Adipose tissue (tissue), 3 donors: ENCODE data around the gene HLX. TPM values are rescaled to one million over a fixed set of nuclear protein-coding genes. Genes with fewer than 3 reads are reported as not detected.

Experiments used
- H3K27ac ChIP-seq: one replicate; pipeline ENCODE4 v1.5.1; 2013; ENCODE audit warnings: low read depth, low read length
- WGBS, 3 donors: extraction: QIAGEN DNeasy Blood & Tissue Kit; methylation state at CpG; one replicate each; pipeline ENCODE4 v1.1.7; 2013; 5-methylcytosine and 5-hydroxymethylcytosine counted together
- polyA plus RNA-seq, 3 donors: library from polyadenylated mRNA; stranded (reverse); fragments of 200-250 nt; gene quantifications; one replicate each; pipeline ENCODE4 v1.2.3, GENCODE V29; 2013
- donor health status: healthy with polysubstance abuse.
- donor health status: Bipolar disorder and iron deficiency.
- donor health status: healthy.

Gene HLX
- polyA plus RNA-seq, 3 donors = 2.2 to 38.4 (median 21.1) TPM

DNA sequence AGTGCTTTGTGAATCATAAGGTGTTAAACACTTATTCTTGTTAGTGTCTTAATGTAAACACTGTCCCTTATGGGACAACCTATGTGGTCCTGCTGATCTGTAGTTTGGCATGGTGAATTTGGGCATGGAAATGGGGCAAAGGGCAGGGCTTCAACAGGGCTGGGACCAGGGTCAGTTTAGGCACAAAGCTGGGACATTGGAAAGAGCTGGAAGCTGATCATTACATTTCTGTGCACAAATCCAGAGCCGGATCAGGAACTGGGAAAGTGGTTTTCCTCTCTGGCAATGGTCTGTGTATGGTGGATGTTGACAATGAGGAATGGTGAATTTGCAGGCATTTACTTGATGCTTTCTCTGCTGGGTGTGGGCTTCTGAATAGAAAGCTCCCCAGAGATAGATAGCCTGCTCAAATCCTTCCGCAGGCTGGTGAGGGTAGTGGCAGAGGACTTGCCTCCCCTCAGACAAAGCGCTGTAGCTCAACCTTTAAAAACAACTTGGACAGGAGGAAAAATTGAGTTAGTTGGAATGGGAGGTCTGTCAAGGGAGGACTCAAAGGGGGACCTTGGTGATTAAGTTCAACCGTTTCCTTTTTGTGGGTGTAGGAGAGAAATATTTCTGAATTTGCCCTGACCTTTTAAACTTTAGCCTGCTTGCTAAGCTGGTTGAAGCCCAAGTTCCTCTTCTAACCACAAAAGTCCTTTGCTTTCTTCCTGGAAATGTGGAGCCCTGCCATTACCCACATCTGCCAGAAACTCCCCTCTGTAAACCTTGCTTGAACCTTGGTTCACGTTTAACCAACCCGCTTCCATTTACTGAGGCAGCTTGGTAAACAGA, 35.3 kb downstream of the HLX start:
- 41 to 56% (median 49%) methylated on average over 6 of the region's 6 CpGs for WGBS, 3 donors
- H3K27ac ChIP-seq = no peak overlapping the region

DNA sequence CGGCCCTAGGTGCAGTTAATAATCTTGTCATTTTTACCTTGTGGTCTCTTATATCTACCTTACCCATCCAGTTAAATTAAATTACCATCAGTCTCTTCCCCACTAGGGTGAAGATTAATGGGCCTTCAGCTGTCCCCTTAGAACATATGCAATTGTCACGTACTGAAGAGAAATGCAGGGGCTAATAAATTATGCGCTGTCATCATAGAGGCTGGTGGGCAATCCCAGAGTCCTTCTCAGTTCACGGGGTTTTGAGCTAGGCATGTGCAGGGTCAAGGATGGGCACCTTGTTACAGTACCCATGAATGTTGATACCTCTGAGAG, 35.8 kb downstream of the HLX start:
- H3K27ac ChIP-seq = no peak overlapping the region
- WGBS, 3 donors = 61 to 73% (median 63%) methylated on average over 4 of the region's 4 CpGs

DNA sequence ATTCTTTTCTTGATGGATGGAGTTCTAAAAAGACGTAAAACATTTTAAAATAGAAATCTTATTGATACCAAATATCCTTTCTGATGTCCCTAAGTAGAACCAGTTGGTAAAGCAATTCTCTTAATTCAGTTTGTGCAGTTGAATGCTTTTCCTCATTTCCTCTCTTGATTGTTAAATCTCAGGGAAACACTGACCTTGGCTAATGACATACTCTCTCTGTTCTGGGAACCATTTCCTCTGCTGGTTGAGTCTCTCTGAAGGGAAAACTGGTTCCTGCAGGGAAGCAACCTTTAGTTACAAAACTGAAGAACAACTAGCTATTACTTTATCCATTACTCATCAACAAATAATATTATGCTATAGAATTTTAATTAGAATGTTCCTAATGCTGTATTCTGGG, 36.7 kb downstream of the HLX start:
- H3K27ac ChIP-seq = no peak overlapping the region
- 66 to 78% (median 69%) methylated on average over 1 of the region's 1 CpG for WGBS, 3 donors

DNA sequence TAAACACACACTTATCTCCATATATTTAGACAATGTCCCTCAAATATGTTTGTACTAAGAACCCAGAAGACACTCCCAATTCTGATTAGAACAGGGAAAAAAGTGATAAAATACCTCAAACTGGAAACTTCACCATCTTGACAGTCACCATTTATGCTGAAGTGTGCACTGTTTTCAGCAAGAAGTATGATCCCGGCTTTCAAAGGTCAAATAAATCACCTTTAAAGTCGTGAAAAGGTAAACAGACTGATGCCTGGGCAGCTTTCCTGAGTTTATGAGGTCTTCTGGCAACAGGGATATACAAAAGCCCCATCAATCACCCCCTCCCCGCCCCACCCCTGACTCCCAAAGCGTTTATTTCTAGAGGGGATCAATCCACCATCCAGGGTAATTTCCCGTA, 37.9 kb downstream of the HLX start:
- H3K27ac ChIP-seq = no peak overlapping the region
- WGBS, 3 donors = 23 to 79% (median 76%) methylated on average over 5 of the region's 5 CpGs

DNA sequence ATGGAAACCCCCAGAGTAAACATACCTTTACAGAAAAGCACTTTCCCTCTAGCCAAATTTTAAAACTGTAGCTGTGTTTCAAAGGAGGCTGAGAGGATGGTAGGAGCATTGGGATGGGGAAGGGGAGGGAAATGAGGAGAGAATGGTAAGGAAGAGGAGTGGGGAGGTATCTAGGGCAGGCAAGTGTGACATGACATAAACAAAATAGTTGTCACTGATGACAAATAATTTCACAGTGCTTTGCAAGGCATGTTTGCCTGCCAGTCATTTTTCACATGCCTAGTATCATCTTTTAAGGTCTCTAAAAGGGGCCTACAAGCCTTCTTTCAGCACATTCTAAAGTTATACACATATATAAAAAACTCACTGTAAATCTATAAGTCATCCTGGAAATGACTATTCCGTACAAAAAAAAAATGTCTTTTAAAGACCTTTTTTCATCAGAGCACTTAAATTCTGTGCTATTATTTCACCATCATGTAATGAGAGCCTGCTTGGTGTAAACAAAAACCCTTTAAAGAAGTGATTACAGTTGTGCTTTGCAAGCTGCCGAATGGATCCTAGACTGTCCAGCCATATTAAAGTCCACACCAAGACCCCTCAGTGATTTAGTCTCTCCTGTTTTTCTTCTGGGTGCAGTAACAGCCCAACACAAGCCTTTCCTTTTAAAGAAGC, 38.4 kb downstream of the HLX start:
- WGBS, 3 donors = 62 to 88% (median 87%) methylated on average over 2 of the region's 2 CpGs
- H3K27ac ChIP-seq = no peak overlapping the region

DNA sequence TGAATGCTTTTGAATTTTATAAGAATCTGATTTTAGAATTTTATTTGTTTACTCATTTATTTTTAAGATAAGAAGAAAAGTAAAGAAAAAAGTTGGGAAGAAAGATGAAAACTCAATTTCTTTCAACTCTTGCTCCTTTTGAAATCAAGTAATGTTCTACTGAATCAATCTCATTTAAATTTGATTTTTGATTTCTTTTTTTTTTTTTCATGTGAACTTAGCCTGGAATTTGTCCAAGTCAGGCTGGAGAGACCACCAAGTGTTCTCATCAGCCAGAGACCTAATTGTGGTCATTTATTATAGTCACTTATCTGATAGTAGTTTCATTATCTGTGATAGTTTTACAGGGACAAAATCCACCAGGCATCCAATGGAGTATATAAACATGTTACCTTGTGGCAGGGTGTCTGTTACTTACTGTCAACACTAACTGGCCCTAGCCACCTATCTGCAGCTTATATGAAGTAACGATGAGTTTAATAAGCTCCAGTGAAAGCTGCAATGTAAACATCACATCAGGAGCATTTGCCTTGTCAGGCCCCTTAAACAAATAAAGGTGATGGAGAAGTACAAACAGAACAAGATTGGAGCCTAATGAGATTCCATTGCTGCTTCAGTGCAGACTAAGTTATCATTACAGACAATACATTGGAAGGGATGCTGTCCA, 39.2 kb downstream of the HLX start:
- H3K27ac ChIP-seq = no peak overlapping the region
- 16 to 82% (median 76%) methylated on average over 1 of the region's 1 CpG for WGBS, 3 donors

DNA sequence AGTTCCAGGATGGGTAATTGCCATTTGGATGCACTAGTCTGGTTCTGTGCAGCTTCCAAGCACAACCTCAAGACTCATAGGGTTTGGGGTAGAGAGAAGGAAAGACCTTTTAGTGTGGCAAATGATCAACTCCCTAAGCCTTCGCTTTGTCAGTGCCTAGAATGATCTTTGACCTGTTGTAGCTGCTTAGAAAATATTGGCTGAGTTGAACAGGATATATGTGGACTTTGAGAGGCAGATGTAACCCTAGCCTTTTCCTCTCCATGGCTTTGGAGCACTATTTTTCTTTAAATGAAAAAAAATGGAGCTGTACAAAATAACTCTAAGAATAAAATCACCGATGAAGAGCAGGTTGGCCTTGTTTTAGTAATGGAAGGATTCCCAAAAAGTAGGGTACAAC, 41.7 kb downstream of the HLX start:
- 78 to 89% (median 88%) methylated on average over 2 of the region's 2 CpGs for WGBS, 3 donors
- no peak overlapping the region for H3K27ac ChIP-seq

DNA sequence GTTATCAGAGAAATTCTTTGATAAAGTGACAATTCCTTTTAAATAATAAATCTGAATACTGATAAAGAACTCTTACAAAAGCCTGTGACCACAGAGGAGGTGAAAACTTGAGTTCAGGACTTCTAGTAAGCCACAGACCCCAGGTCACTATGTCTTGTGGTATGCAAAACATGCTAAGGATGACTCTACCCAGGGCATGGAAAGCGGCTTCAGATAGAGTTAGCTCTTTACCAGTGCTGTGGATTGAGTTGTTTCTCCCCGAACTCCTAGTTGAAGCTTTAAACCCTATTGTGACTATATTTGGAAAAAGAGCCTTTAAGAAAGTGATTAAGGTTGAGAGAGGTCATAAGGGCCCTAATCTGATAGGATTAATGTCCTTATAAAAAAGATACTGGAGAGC, 42.3 kb downstream of the HLX start:
- 85 to 96% (median 96%) methylated on average over 2 of the region's 2 CpGs for WGBS, 3 donors
- H3K27ac ChIP-seq = no peak overlapping the region

DNA sequence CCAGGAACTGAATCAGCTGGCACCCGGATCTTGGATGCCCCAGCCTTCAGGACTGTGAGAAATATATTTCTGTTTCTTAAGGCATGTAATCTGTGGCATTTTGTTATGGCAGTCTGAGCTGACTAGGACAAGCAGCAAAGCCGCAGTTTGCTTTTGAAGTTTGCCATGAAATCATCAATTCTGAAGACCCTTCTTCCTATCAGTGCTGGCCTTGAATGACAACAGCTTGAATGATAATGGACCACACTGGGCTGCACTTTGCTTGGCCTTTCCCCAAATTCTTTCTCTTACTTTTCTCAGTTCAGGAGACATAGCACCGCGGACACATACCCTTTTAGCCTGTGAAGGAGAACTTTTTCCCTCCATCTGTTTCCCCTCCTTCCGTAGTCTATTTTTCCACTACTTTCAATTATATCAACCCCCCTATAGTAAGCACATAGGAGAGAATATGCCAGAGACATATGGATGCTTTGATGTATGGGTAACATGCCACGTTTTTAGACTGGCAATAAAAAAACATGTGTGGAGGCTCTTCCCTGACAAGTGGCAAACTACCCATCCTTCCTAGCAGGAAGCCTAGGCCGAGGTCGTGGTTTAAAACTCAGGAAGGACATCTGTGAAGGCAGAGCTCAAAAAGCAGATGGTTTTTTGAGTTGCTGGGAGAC, 42.9 kb downstream of the HLX start:
- WGBS, 3 donors = 56 to 59% (median 56%) methylated on average over 8 of the region's 8 CpGs
- no peak overlapping the region for H3K27ac ChIP-seq

DNA sequence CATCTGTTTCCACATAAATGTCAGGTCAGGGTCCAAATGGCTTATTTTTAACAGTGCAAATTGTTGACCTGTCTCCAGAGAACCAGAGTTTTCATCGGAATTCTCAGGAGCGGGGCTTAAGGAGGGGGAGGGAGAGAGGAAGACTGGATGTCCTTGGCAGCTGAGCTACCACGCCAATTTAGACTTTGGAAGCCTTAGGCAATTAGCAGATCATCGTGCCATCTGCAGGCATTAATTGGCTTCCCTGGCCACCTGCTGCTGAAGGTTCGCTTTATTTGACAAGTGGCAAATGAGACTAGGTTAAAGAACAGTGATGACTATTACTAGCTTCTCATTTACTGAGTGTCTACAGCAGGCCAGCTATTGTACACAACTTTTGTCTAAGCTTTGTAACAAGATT, 43.7 kb downstream of the HLX start:
- H3K27ac ChIP-seq = no peak overlapping the region
- WGBS, 3 donors = 46 to 84% (median 83%) methylated on average over 5 of the region's 5 CpGs

DNA sequence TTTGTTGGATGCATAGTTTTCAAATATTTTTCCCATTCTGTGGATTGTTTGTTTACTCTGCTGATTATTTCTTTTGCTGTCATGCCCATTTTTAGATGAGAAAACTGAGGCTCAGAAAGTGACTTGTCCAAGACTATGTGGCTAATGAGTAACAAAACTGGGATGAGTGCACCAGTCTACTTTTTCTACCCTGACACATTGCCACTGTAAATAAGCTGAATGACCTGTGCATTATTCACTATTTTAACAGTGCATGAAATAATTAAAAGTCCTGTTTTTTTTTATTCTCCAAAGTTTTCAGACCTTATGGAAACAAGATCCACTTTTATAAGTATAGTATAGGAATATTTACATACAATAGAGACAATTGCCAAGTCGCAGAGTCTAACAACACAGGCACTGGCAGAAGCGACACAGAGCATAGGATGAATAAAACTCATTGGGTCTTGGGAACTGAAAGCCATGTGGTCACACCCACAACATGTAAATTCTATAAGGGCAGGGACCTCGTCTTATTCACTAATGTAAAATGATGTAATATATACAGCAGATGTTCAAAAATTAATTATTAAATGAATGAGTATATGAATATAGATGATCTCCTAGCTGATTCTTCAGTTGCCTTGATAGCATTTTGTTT, 45.2 kb downstream of the HLX start:
- WGBS, 3 donors = 76 to 88% (median 87%) methylated on average over 3 of the region's 3 CpGs
- H3K27ac ChIP-seq = no peak overlapping the region

DNA sequence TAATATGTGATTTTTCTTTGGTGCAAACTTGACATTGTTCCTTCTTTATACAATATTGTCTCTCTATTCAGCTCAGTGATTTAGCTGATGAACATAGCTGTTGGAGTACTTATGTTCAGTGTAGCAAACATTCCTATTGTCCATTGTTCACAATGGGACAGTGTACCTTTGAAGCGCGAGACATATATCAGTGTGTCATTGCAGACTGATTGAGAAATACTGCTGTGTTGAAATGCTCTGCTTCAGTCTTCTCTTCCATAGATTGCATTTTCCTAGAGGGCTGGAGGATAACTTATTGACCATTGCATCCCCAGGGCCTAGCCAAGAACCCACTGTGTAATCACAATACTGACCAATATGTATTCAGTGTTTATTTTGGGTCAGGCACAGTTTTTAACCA, 46.5 kb downstream of the HLX start:
- no peak overlapping the region for H3K27ac ChIP-seq
- WGBS, 3 donors = 64 to 81% (median 76%) methylated on average over 2 of the region's 2 CpGs

DNA sequence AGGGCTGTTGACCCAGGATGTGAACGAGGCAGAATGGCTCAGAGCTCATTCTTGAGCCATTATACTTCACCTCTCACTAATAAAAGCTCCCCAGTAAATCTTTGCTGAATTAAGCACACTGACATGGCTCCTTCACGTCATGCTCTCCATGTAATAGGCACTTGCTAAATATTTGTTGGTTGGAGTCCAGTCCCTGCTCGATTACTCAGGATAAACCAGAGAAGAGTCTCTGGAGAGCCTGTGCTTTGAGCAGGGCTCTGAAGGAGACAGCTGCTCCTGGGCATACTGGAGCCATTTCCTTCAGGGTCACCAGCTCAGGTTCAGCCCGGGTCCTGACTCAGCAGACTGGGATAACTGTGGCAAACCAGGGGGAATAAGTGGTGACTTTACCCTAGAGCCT, 46.9 kb downstream of the HLX start:
- H3K27ac ChIP-seq = no peak overlapping the region
- 45 to 70% (median 52%) methylated on average over 4 of the region's 4 CpGs for WGBS, 3 donors

DNA sequence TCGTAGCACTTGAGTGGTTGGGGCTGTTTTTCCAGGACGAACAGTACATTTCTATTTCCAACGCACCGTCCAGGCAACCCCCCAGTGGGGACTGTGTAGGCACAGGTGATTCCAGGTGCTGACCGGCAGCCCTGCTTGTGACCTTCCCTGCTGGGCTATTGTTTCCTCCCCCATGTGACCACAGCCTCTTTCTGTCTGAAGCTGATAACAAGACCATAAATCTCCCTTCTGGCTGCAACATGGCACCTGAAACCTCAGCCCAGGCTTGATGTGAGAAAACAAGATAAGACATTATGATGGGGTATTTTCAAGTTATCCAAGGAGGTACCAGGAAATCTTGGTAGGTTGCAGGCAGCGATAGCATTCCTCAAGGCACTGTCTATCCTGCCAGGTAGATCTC, 48.2 kb downstream of the HLX start:
- H3K27ac ChIP-seq = no peak overlapping the region
- 26 to 55% (median 49%) methylated on average over 6 of the region's 6 CpGs for WGBS, 3 donors

DNA sequence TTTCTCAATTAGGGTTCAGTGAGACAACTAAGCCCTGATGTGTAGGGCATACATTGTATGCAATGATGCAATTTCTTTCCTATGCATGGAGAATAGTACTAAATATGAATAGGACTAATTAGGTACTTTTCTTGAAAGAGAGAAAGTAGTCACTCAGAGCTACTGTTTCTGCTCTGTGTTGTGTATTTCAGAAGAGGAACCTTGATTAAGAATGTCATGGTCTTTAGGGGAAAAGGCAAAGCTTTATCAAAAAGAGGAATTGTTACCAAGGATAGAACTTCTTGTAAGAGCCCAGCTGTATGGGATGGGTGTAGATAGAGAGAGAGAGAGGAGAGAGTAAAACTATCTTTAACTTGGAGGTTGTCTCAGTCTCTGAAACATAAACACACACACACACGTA, 49.1 kb downstream of the HLX start:
- WGBS, 3 donors = 60 to 89% (median 88%) methylated on average over 1 of the region's 1 CpG
- H3K27ac ChIP-seq = no peak overlapping the region

DNA sequence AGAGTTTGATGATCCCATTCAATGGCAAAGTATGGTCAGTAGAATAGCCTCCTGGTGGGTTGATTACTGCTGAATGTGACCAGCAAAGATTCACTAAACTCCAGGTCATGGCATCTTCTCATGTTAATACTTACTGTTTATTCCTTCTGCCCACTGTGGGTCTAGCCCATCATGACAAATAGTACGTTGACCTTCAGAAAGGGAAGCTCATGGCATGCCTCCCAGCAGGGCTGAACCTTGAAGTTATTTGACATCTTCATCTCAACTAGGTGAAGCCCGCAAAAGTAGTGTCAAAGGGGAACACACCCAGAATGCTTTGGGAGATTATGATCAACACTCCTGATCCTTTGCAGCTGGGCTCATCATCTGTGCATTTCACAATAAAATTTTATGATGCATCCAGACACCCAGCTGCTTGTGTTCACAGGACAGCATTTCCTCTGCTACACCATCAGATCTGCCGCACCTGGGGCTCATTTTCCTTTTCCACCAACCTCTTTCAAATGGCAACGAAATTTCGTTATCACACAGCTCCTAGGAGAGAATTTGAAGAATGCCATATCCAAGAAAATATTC, 49.6 kb downstream of the HLX start:
- WGBS, 3 donors = 51 to 70% (median 65%) methylated on average over 5 of the region's 5 CpGs

DNA sequence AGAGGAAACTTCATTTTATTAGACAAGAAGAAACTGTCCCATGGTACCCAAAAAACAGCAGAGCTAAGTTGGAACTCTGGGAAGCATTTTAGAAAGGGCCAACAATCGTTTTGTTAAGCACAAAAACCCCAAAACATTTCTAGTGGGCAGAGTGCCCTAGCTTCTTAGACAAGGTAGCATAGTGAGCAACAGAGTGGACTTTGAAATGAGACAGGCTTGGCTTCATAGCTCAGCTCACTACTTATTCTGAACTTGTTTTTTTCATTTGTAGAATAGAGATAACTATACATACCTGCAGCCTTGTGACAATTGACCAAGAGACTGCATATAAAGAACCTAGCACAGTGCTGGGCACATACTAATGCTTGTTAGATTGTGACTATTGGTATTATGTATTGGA, 50.1 kb downstream of the HLX start:
- H3K27ac ChIP-seq = no peak overlapping the region
- 21 to 58% (median 48%) methylated on average over 1 of the region's 1 CpG for WGBS, 3 donors

More for the DNA sequence above, 49.6 kb downstream of the HLX start:
- H3K27ac ChIP-seq = no peak overlapping the region
